ENCODE measurements around the gene ARHGEF37. TPM values are rescaled to one million over a fixed set of nuclear protein-coding genes. Genes with fewer than 3 reads are reported as not detected.

The ARHGEF37 gene
- total RNA-seq, 1 donor from 2014 or later: 8.5 TPM

GRCh38 chr5:149598966-149599365, 17.7 kb downstream of the ARHGEF37 start:
- no peak for DNase-seq (ENCODE audit: extremely low read depth, low read depth, low spot score)

- no peak for DNase-seq (ENCODE audit: extremely low read depth, low read depth, low spot score)
Observed at GRCh38 chr5:149599375-149599774, 18.1 kb downstream of the ARHGEF37 start.

GRCh38 chr5:149600932-149601331, 19.6 kb downstream of the ARHGEF37 start:
- no peak for DNase-seq (ENCODE audit: extremely low read depth, low read depth, low spot score)

- no peak for DNase-seq (ENCODE audit: extremely low read depth, low read depth, low spot score)
Observed at GRCh38 chr5:149603210-149603609, 21.9 kb downstream of the ARHGEF37 start.

- DNase-seq (ENCODE audit: extremely low read depth, low read depth, low spot score): no peak
Observed at GRCh38 chr5:149603920-149604319, 22.6 kb downstream of the ARHGEF37 start.

- no peak for DNase-seq (ENCODE audit: extremely low read depth, low read depth, low spot score)
Observed at GRCh38 chr5:149604321-149604720, 23.0 kb downstream of the ARHGEF37 start.

- DNase-seq (ENCODE audit: extremely low read depth, low read depth, low spot score): no peak
Observed at GRCh38 chr5:149605354-149605997, 24.2 kb downstream of the ARHGEF37 start.

GRCh38 chr5:149605998-149606724, 24.9 kb downstream of the ARHGEF37 start:
- DNase-seq (ENCODE audit: extremely low read depth, low read depth, low spot score): no peak

GRCh38 chr5:149608936-149609545, 27.7 kb downstream of the ARHGEF37 start:
- no peak for DNase-seq (ENCODE audit: extremely low read depth, low read depth, low spot score)

- no peak for DNase-seq (ENCODE audit: extremely low read depth, low read depth, low spot score)
Observed at GRCh38 chr5:149609640-149610219, 28.4 kb downstream of the ARHGEF37 start.

- DNase-seq (ENCODE audit: extremely low read depth, low read depth, low spot score): no peak
Observed at GRCh38 chr5:149610589-149611255, 29.4 kb downstream of the ARHGEF37 start.

- DNase-seq (ENCODE audit: extremely low read depth, low read depth, low spot score): no peak
Observed at GRCh38 chr5:149611326-149611725, 30.0 kb downstream of the ARHGEF37 start.

GRCh38 chr5:149614034-149614907, 33.0 kb downstream of the ARHGEF37 start:
- no peak for DNase-seq (ENCODE audit: extremely low read depth, low read depth, low spot score)

- DNase-seq (ENCODE audit: extremely low read depth, low read depth, low spot score): no peak
Observed at GRCh38 chr5:149615976-149616375, 34.7 kb downstream of the ARHGEF37 start.

GRCh38 chr5:149616727-149617285, 35.5 kb downstream of the ARHGEF37 start:
- no peak for DNase-seq (ENCODE audit: extremely low read depth, low read depth, low spot score)

GRCh38 chr5:149617760-149618306, 36.5 kb downstream of the ARHGEF37 start:
- no peak for DNase-seq (ENCODE audit: extremely low read depth, low read depth, low spot score)

GRCh38 chr5:149618581-149619248, 37.4 kb downstream of the ARHGEF37 start:
- peak; percentile 51 for DNase-seq (ENCODE audit: extremely low read depth, low read depth, low spot score)

GRCh38 chr5:149621415-149622098, 40.3 kb downstream of the ARHGEF37 start:
- DNase-seq (ENCODE audit: extremely low read depth, low read depth, low spot score): no peak
